Adipocyte (in vitro differentiated cells): ENCODE measurements around the gene MSX2.

Source experiments
- DNase-seq: peaks from one replicate; pipeline ENCODE4 v3.0.0-alpha.2; 2015; ENCODE audit warnings: low read depth
- H3K27me3 ChIP-seq: replicated peaks from 2 replicates; pipeline ENCODE4 v1.7.0; 2013; ENCODE audit warnings: mild to moderate bottlenecking, low read length, moderate library complexity; ENCODE audit not compliant: control insufficient read depth, insufficient read depth
- H3K36me3 ChIP-seq: 2 replicates; pipeline ENCODE4 v1.7.0; 2013; ENCODE audit warnings: low read length, mild to moderate bottlenecking, moderate library complexity; ENCODE audit not compliant: control insufficient read depth, insufficient read depth, severe bottlenecking
- H3K4me1 ChIP-seq: 2 replicates; pipeline ENCODE4 v1.7.0; 2013; ENCODE audit warnings: mild to moderate bottlenecking, low read length, moderate library complexity; ENCODE audit not compliant: control insufficient read depth, insufficient read depth
- H3K4me3 ChIP-seq: 2 replicates; pipeline ENCODE4 v1.7.0; 2013; ENCODE audit warnings: mild to moderate bottlenecking, low read length, moderate library complexity
- H3K9ac ChIP-seq: 2 replicates; pipeline ENCODE4 v1.7.0; 2013; ENCODE audit warnings: mild to moderate bottlenecking, low read length, moderate library complexity
- H3K9me3 ChIP-seq: 2 replicates; pipeline ENCODE4 v1.7.0; 2013; ENCODE audit warnings: mild to moderate bottlenecking, low read length, moderate library complexity; ENCODE audit not compliant: control insufficient read depth

Gene MSX2

GRCh38 chr5:174693697-174694385 is 30.5 kb upstream of the MSX2 start:
- no peaks in the 10 kb centered on the region for H3K9me3 ChIP-seq
- no peaks in the 10 kb centered on the region for H3K36me3 ChIP-seq
- peaks cover 48% of the 10 kb centered on the region for H3K27me3 ChIP-seq
- H3K9ac ChIP-seq: no peak overlapping the region
- H3K4me3 ChIP-seq: no peak overlapping the region
- DNase-seq: no peak
- H3K4me1 ChIP-seq: peaks cover 4% of the 10 kb centered on the region

- H3K36me3 ChIP-seq: no peaks in the 10 kb centered on the region
- DNase-seq: peak; percentile 26
- peaks cover 4% of the 10 kb centered on the region for H3K4me1 ChIP-seq
- no peak overlapping the region for H3K4me3 ChIP-seq
- H3K9me3 ChIP-seq: no peaks in the 10 kb centered on the region
- no peak overlapping the region for H3K9ac ChIP-seq
- H3K27me3 ChIP-seq: peaks cover 46% of the 10 kb centered on the region
These were observed 29.8 kb upstream of the MSX2 start for GRCh38 chr5:174694611-174695010.

GRCh38 chr5:174698156-174698555 is 26.2 kb upstream of the MSX2 start:
- no peaks in the 10 kb centered on the region for H3K9me3 ChIP-seq
- no peak overlapping the region for H3K9ac ChIP-seq
- H3K36me3 ChIP-seq: no peaks in the 10 kb centered on the region
- H3K27me3 ChIP-seq: peaks cover 30% of the 10 kb centered on the region
- H3K4me1 ChIP-seq: no peaks in the 10 kb centered on the region
- H3K4me3 ChIP-seq: no peak overlapping the region
- no peak for DNase-seq

- Histone ChIP-seq H3K4me1 (no peaks in the 10 kb centered on the region), H3K9ac (no peak overlapping the region), H3K36me3 (no peaks in the 10 kb centered on the region), H3K9me3 (no peaks in the 10 kb centered on the region), H3K27me3 (peaks cover 27% of the 10 kb centered on the region), H3K4me3 (no peak overlapping the region)
- no peak for DNase-seq
These were observed 25.3 kb upstream of the MSX2 start for GRCh38 chr5:174699131-174699530.

- Histone ChIP-seq H3K9me3 (no peaks in the 10 kb centered on the region), H3K9ac (no peak overlapping the region), H3K36me3 (no peaks in the 10 kb centered on the region), H3K27me3 (peaks cover 51% of the 10 kb centered on the region), H3K4me1 (no peaks in the 10 kb centered on the region), H3K4me3 (no peak overlapping the region)
- DNase-seq: no peak
These were observed 17.3 kb upstream of the MSX2 start for GRCh38 chr5:174706997-174707572.

GRCh38 chr5:174707671-174708070 is 16.7 kb upstream of the MSX2 start:
- Histone ChIP-seq H3K4me1 (no peaks in the 10 kb centered on the region), H3K27me3 (peaks cover 53% of the 10 kb centered on the region), H3K9ac (no peak overlapping the region), H3K4me3 (no peak overlapping the region), H3K9me3 (no peaks in the 10 kb centered on the region), H3K36me3 (no peaks in the 10 kb centered on the region)
- no peak for DNase-seq

GRCh38 chr5:174708476-174709207 is 15.7 kb upstream of the MSX2 start:
- peaks cover 52% of the 10 kb centered on the region for H3K27me3 ChIP-seq
- no peaks in the 10 kb centered on the region for H3K36me3 ChIP-seq
- no peaks in the 10 kb centered on the region for H3K4me1 ChIP-seq
- no peaks in the 10 kb centered on the region for H3K9me3 ChIP-seq
- H3K4me3 ChIP-seq: no peak overlapping the region
- no peak for DNase-seq
- no peak overlapping the region for H3K9ac ChIP-seq

GRCh38 chr5:174714751-174715150 is 9.6 kb upstream of the MSX2 start:
- no peaks in the 10 kb centered on the region for H3K9me3 ChIP-seq
- no peak overlapping the region for H3K9ac ChIP-seq
- peaks cover 62% of the 10 kb centered on the region for H3K27me3 ChIP-seq
- H3K36me3 ChIP-seq: no peaks in the 10 kb centered on the region
- no peak overlapping the region for H3K4me3 ChIP-seq
- DNase-seq: no peak
- no peaks in the 10 kb centered on the region for H3K4me1 ChIP-seq

GRCh38 chr5:174715804-174716203 is 8.6 kb upstream of the MSX2 start:
- Histone ChIP-seq H3K4me1 (no peaks in the 10 kb centered on the region), H3K9me3 (no peaks in the 10 kb centered on the region), H3K4me3 (no peak overlapping the region), H3K27me3 (peaks cover 71% of the 10 kb centered on the region), H3K36me3 (no peaks in the 10 kb centered on the region), H3K9ac (no peak overlapping the region)
- DNase-seq: no peak

- no peak for DNase-seq
- H3K4me3 ChIP-seq: no peak overlapping the region
- no peaks in the 10 kb centered on the region for H3K9me3 ChIP-seq
- peaks cover 84% of the 10 kb centered on the region for H3K27me3 ChIP-seq
- no peak overlapping the region for H3K9ac ChIP-seq
- H3K36me3 ChIP-seq: no peaks in the 10 kb centered on the region
- no peaks in the 10 kb centered on the region for H3K4me1 ChIP-seq
These were observed 6.4 kb upstream of the MSX2 start for GRCh38 chr5:174717826-174718455.

- H3K27me3 ChIP-seq: peaks cover 86% of the 10 kb centered on the region
- H3K9me3 ChIP-seq: no peaks in the 10 kb centered on the region
- H3K4me3 ChIP-seq: no peak overlapping the region
- no peaks in the 10 kb centered on the region for H3K36me3 ChIP-seq
- no peak for DNase-seq
- H3K4me1 ChIP-seq: peaks cover 6% of the 10 kb centered on the region
- H3K9ac ChIP-seq: no peak overlapping the region
These were observed 5.3 kb upstream of the MSX2 start for GRCh38 chr5:174718880-174719610.
